ENCODE measurements around the gene ADAM33. TPM values are rescaled to one million over a fixed set of nuclear protein-coding genes. Genes with fewer than 3 reads are reported as not detected.

The ADAM33 gene
- polyA plus RNA-seq, 3 donors, result 6.3 to 13.3 (median 11.3) TPM

- DNase-seq, result no peak
These were observed 18.0 kb downstream of the ADAM33 start for GRCh38 chr20:3663858-3664257.

GRCh38 chr20:3663031-3663701 lies 18.6 kb downstream of the ADAM33 start, which contains the start of gene GFRA4:
TSS of gene GFRA4 (minus strand) at chr20:3663399. CDS start at chr20:3663399, 0 bp downstream.
- DNase-seq, result no peak

GRCh38 chr20:3661814-3662665 lies 19.8 kb downstream of the ADAM33 start:
- DNase-seq, result no peak

- no peak for DNase-seq
These were observed 20.6 kb downstream of the ADAM33 start for GRCh38 chr20:3661060-3661813.

GRCh38 chr20:3660262-3661059 lies 21.3 kb downstream of the ADAM33 start:
- DNase-seq, result no peak

GRCh38 chr20:3659492-3660261 lies 22.1 kb downstream of the ADAM33 start:
- DNase-seq, result no peak

GRCh38 chr20:3658716-3659491 lies 22.9 kb downstream of the ADAM33 start:
- no peak for DNase-seq

GRCh38 chr20:3658019-3658715 lies 23.6 kb downstream of the ADAM33 start:
- DNase-seq, result no peak

- DNase-seq, result no peak
These were observed 26.7 kb downstream of the ADAM33 start for GRCh38 chr20:3655131-3655405.

- peak; percentile 66 for DNase-seq
These were observed 27.3 kb downstream of the ADAM33 start for GRCh38 chr20:3654326-3655130.

GRCh38 chr20:3653921-3654320 lies 27.9 kb downstream of the ADAM33 start:
- DNase-seq, result no peak

- DNase-seq, result peak; percentile 45
These were observed 28.9 kb downstream of the ADAM33 start for GRCh38 chr20:3652676-3653596.

GRCh38 chr20:3652221-3652620 lies 29.6 kb downstream of the ADAM33 start:
- DNase-seq, result no peak

GRCh38 chr20:3651204-3651962 lies 30.4 kb downstream of the ADAM33 start:
- no peak for DNase-seq

GRCh38 chr20:3648951-3649350 lies 32.9 kb downstream of the ADAM33 start:
- no peak for DNase-seq

GRCh38 chr20:3647473-3647872 lies 34.3 kb downstream of the ADAM33 start:
- DNase-seq, result no peak

- DNase-seq, result no peak
These were observed 35.2 kb downstream of the ADAM33 start for GRCh38 chr20:3646651-3647050.

All from renal pelvis (tissue), 4 donors.